ENCODE measurements around the gene PLEKHN1. TPM values are rescaled to one million over a fixed set of nuclear protein-coding genes. Genes with fewer than 3 reads are reported as not detected.

The PLEKHN1 gene
- total RNA-seq, 2 experiments from 2014 or later = not detected

DNA sequence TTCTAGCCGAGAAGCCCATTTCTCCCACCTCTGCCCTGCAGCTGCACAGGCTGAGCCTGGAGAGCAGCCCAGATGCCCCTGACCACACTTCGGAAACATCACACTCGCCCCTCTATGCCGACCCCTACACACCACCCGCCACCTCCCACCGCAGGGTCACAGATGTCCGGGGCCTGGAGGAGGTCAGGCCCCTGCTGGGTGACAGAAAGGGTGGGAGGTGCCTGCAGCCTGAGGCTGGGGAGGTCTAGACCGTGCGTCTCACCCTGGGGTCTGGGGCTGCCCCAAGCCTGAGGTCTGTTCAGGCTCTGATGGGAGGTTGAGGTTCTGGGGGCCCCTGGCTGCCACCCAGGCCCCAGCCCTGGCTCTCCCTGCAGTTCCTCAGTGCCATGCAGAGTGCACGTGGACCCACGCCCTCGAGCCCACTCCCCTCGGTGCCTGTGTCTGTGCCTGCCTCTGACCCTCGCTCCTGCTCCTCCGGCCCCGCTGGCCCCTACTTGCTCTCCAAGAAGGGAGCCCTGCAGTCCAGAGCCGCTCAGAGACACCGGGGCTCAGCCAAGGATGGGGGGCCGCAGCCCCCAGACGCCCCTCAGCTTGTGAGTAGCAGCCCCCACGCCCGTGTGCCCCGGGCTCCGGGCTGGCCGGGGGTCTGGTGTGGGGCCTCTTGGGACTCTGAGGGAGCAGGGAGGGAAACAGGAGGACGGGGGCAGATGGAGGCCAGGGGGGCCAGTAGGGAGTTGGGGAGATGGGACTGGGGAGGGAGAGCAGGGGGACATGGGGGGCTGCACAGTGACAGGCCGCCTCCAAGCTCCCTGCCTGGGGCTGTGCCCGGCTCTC, 7.4 kb downstream of the PLEKHN1 start:
- CTCF ChIA-PET (ENCODE audit: unreplicated experiment) = interaction anchor here (0.6 kb wide), 1 partner anchor 14 kb away, joined by 3 read pairs; the partner anchor contains the start of gene NOC2L
- intact Hi-C loops (cut with micrococcal nuclease; ENCODE audit: unreplicated experiment) = no loop called here

DNA sequence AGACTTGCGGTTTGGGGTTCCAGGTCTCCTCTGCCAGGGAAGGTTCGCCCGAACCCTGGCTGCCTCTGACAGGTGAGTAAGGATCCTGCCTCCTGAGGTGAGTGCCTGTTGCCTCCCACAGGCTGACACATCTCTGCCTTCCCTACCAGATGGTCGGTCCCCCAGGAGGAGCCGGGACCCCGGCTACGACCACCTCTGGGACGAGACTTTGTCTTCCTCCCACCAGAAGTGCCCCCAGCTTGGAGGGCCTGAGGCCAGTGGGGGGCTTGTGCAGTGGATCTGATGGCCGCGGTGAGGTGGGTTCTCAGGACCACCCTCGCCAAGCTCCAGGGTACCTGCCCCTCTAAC, 8.0 kb downstream of the PLEKHN1 start:
- ChIA-PET CTCF (ENCODE audit: unreplicated experiment) (interaction anchor here (0.6 kb wide), 1 partner anchor 15 kb away, joined by 3 read pairs; the partner anchor contains the start of gene NOC2L), POLR2A (no interaction called here)
- H3K36me3 ChIP-seq (ENCODE audit: insufficient read depth, low read length) = no peaks in the 10 kb centered on the region
- no peaks in the 10 kb centered on the region for H3K4me1 ChIP-seq (ENCODE audit: insufficient read depth, low read length, poor library complexity, severe bottlenecking)
- no peaks in the 10 kb centered on the region; the same call in 1 of the 2 replicates for H4K20me1 ChIP-seq (ENCODE audit: insufficient read depth, low read length)
- intact Hi-C loops (cut with micrococcal nuclease; ENCODE audit: unreplicated experiment) = no loop called here
- no peak for TF ChIP-seq CTCF (conservative IDR thresholded peaks at IDR 0.05; ENCODE audit: low read length)
- no peak for TF ChIP-seq EZH2phosphoT487 (IDR thresholded peaks at IDR 0.05; ENCODE audit: borderline replicate concordance, low read depth, low read length)
- H3K79me2 ChIP-seq (ENCODE audit: insufficient read depth, low read depth, low read length) = no peaks in the 10 kb centered on the region
- no peak overlapping the region for H3K4me2 ChIP-seq (ENCODE audit: low read length)
- H3K9me3 ChIP-seq (ENCODE audit: low read length) = no peaks in the 10 kb centered on the region
- no peak overlapping the region for H3K27ac ChIP-seq (ENCODE audit: low read depth, low read length, poor library complexity, severe bottlenecking)
- no TSS peak for BruUV-seq (replicated peaks)
- no peaks in the 10 kb centered on the region for H3K9me2 ChIP-seq (ENCODE audit: insufficient read depth, low read length)
- no peak for DNase-seq (ENCODE audit: low spot score)
- H3K4me3 ChIP-seq (ENCODE audit: low read depth, low read length, poor library complexity, severe bottlenecking) = no peak overlapping the region
- no peak overlapping the region for H2AFZ ChIP-seq (ENCODE audit: low read length)

More for the DNA sequence above, 7.4 kb downstream of the PLEKHN1 start:
- Histone ChIP-seq H3K27ac (ENCODE audit: low read depth, low read length, poor library complexity, severe bottlenecking) (no peak overlapping the region), H3K4me3 (ENCODE audit: low read depth, low read length, poor library complexity, severe bottlenecking) (no peak overlapping the region), H4K20me1 (ENCODE audit: insufficient read depth, low read length) (no peaks in the 10 kb centered on the region; the same call in 1 of the 2 replicates), H3K36me3 (ENCODE audit: insufficient read depth, low read length) (no peaks in the 10 kb centered on the region), H3K9me3 (ENCODE audit: low read length) (no peaks in the 10 kb centered on the region), H3K4me2 (ENCODE audit: low read length) (no peak overlapping the region), H2AFZ (ENCODE audit: low read length) (no peak overlapping the region), H3K9me2 (ENCODE audit: insufficient read depth, low read length) (no peaks in the 10 kb centered on the region), H3K4me1 (ENCODE audit: insufficient read depth, low read length, poor library complexity, severe bottlenecking) (no peaks in the 10 kb centered on the region), H3K79me2 (ENCODE audit: insufficient read depth, low read depth, low read length) (no peaks in the 10 kb centered on the region)
- DNase-seq (ENCODE audit: low spot score) = no peak
- no peak for TF ChIP-seq EZH2phosphoT487 (IDR thresholded peaks at IDR 0.05; ENCODE audit: borderline replicate concordance, low read depth, low read length)
- TF ChIP-seq CTCF (conservative IDR thresholded peaks at IDR 0.05; ENCODE audit: low read length) = no peak
- POLR2A ChIA-PET = no interaction called here
- no TSS peak for BruUV-seq (replicated peaks)
